ENCODE data around the gene ZFYVE28. TPM values are rescaled to one million over a fixed set of nuclear protein-coding genes. Genes with fewer than 3 reads are reported as not detected.
A peak's percentile ranks its signal among the peaks of the same experiment; 100 is the strongest.

Gene ZFYVE28
- total RNA-seq, 5 donors from 2014 or later (not counting 1 experiment from before 2014, with no cell fraction given) = 33.4 to 56.2 (median 45.4) TPM

DNA sequence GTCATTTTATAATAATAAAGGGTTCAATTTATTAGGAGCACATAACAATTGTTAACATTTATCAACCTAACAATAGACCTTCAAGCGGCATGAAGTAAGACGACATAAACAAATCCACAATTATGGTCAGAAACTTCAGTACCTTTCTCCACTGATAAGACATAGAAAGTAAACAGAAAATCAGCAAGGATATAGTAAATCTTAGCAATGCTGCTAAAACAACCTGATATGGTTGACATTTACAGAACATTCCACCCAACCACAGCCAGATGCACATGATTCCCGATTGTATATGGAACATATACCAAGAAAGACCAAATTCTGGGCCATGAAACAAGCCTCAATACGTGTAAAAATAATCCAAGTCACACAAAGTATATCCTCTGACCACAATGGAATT is 71.3 kb downstream of the ZFYVE28 start:
- H3K36me3 ChIP-seq (ENCODE audit: control insufficient read depth in 2 of 2, extremely low read depth in 1 of 2, insufficient read depth in 1 of 2, low read length in 1 of 2) = peaks cover 0 to 5% of the 10 kb centered on the region in 2 donors

DNA sequence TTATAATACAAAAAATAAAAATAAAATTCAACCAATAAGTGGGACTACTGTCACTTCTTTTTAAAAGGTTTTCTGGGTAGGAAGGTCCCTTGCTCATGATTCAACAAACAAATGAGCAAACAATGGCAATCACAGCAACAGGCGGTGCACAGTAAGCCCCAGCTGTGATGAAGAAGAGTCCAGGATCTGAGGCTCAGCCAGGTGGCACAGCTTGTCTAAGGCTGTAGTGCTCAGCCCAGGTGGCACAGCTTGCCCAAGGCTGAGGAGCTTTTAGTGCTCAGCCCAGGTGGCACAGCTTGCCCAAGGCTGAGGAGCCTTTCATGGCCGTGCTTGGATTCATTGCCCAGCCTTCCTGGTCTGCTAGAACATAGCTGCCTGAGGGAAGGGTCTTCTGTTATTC is 75.0 kb downstream of the ZFYVE28 start:
- Mint-ChIP-seq H3K27me3 (no peaks in the 10 kb centered on the region), H3K4me3 (no peak overlapping the region), H3K27ac (no peak overlapping the region), H3K36me3 (peaks cover 30% of the 10 kb centered on the region), H3K4me1 (peaks cover 12% of the 10 kb centered on the region in 3 donors), H3K9me3 (peaks cover 5 to 11% (median 6%) of the 10 kb centered on the region in 3 donors)
- ATAC-seq (replicated peaks in 1 of 4) = no peak
- 83% methylated on average over 2 of the region's 2 CpGs for WGBS (ENCODE audit: insufficient coverage)
- Histone ChIP-seq H3K9me3 (no peaks in the 10 kb centered on the region), H3K4me3 (ENCODE audit: control insufficient read depth in 1 of 2, extremely low read depth in 1 of 2, low read length in 1 of 2) (no peak overlapping the region), H3K27me3 (replicated peaks in 1 of 2; ENCODE audit: control insufficient read depth in 2 of 2, extremely low read depth in 1 of 2, insufficient read depth in 2 of 2, low read length in 1 of 2) (no peaks in the 10 kb centered on the region), H3K27ac (ENCODE audit: low read length) (no peak overlapping the region), H3K4me1 (ENCODE audit: control insufficient read depth in 1 of 2, extremely low read depth in 1 of 2, insufficient read depth in 2 of 2, low read length in 2 of 2) (no peaks in the 10 kb centered on the region), H3K36me3 (ENCODE audit: control insufficient read depth in 2 of 2, extremely low read depth in 1 of 2, insufficient read depth in 1 of 2, low read length in 1 of 2) (peaks cover 4 to 20% of the 10 kb centered on the region in 2 donors)
- ChIA-PET CTCF (interaction anchor here in 1 of 2 donors (1.0 kb wide), 1 partner anchor 81 kb away, joined by 3 read pairs; the partner anchor contains the start of gene MXD4), POLR2A (no interaction called here)
- DNase-seq = peak in 2 of 35 experiments; percentile 5 to 8

More for the DNA sequence above, 71.3 kb downstream of the ZFYVE28 start:
- H3K27me3 Mint-ChIP-seq = no peaks in the 10 kb centered on the region
- H3K9me3 ChIP-seq = no peaks in the 10 kb centered on the region
- ATAC-seq (replicated peaks in 1 of 4) (no peak), DNase-seq (no peak)
- no peaks in the 10 kb centered on the region for H3K4me1 ChIP-seq (ENCODE audit: control insufficient read depth in 1 of 2, extremely low read depth in 1 of 2, insufficient read depth in 2 of 2, low read length in 2 of 2)
- peak overlapping the region; percentile 17 to 37 for H3K27ac Mint-ChIP-seq
- peaks cover 12 to 16% (median 16%) of the 10 kb centered on the region in 3 donors for H3K4me1 Mint-ChIP-seq
- H3K4me3 Mint-ChIP-seq = no peak overlapping the region
- peaks cover 5 to 11% (median 6%) of the 10 kb centered on the region in 3 donors for H3K9me3 Mint-ChIP-seq
- no CpG with 5 or more reads among the region's 4 CpGs for WGBS (ENCODE audit: insufficient coverage)
- H3K4me3 ChIP-seq (ENCODE audit: control insufficient read depth in 1 of 2, extremely low read depth in 1 of 2, low read length in 1 of 2) = no peak overlapping the region
- no peak overlapping the region for H3K27ac ChIP-seq (ENCODE audit: low read length)
- no peaks in the 10 kb centered on the region for H3K27me3 ChIP-seq (replicated peaks in 1 of 2; ENCODE audit: control insufficient read depth in 2 of 2, extremely low read depth in 1 of 2, insufficient read depth in 2 of 2, low read length in 1 of 2)
- ChIA-PET CTCF (no interaction called here), POLR2A (no interaction called here)
- peaks cover 19% of the 10 kb centered on the region for H3K36me3 Mint-ChIP-seq

DNA sequence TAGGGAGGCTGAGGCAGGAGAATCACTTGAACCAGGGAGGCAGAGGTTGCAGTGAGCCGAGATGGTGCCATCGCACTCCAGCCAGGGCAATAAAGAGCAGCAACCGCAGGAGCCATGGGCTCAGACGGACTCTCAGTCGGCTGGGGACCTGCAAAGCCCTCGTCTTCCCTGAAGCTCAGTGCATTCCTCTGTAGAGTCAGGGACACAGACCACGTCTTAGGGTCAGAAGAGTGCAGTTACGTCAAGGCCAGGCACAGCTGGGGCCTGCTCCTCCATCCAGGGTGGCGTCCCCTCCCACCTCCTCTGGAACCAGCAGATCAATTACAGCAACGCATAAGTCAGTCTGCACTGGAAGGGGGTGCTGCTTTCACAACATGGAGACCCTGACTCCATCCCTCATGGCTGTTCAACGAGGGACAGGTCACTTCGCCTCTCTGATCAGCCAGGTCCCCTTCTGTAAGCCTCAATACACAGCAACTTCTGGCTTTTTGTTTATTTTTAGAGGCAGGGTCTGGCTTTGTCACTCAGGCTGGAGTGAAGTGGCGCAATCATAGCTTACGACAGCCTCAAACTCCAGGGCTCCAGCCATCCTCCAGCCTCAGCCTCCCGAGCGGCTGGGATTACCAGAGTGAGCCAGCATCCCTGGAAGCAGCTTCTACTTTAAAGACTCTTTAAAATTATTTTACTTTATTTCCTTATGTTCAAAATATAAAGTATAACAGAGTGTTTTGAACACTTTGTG is 76.4 kb downstream of the ZFYVE28 start:
- H3K27me3 ChIP-seq (replicated peaks in 1 of 2; ENCODE audit: control insufficient read depth in 2 of 2, extremely low read depth in 1 of 2, insufficient read depth in 2 of 2, low read length in 1 of 2) = no peaks in the 10 kb centered on the region
- DNase-seq (peak in 2 of 35 experiments; percentile 4 to 13), ATAC-seq (replicated peaks in 1 of 4) (no peak)
- CTCF ChIA-PET = no interaction called here
- H3K36me3 Mint-ChIP-seq = peaks cover 31% of the 10 kb centered on the region
- H3K27ac ChIP-seq (ENCODE audit: low read length) = no peak overlapping the region
- peaks cover under 1 to 2% (median 2%) of the 10 kb centered on the region in 3 donors for H3K4me1 Mint-ChIP-seq
- H3K27me3 Mint-ChIP-seq = no peaks in the 10 kb centered on the region
- WGBS (ENCODE audit: insufficient coverage) = 86% methylated on average over 11 of the region's 16 CpGs
- no peak overlapping the region for H3K4me3 ChIP-seq (ENCODE audit: control insufficient read depth in 1 of 2, extremely low read depth in 1 of 2, low read length in 1 of 2)
- H3K27ac Mint-ChIP-seq = no peak overlapping the region
- peaks cover 3 to 8% (median 5%) of the 10 kb centered on the region in 3 donors for H3K9me3 Mint-ChIP-seq
- no peaks in the 10 kb centered on the region for H3K9me3 ChIP-seq
- POLR2A ChIA-PET = interaction anchor here in 1 of 2 donors (0.7 kb wide), 1 partner anchor 111 kb away, joined by 11 read pairs; no protein-coding TSS in a partner anchor
- H3K4me3 Mint-ChIP-seq = no peak overlapping the region
- peaks cover 4 to 22% of the 10 kb centered on the region in 2 donors for H3K36me3 ChIP-seq (ENCODE audit: control insufficient read depth in 2 of 2, extremely low read depth in 1 of 2, insufficient read depth in 1 of 2, low read length in 1 of 2)
- H3K4me1 ChIP-seq (ENCODE audit: control insufficient read depth in 1 of 2, extremely low read depth in 1 of 2, insufficient read depth in 2 of 2, low read length in 2 of 2) = no peaks in the 10 kb centered on the region

- H3K27me3 ChIP-seq (replicated peaks in 1 of 2; ENCODE audit: control insufficient read depth in 2 of 2, extremely low read depth in 1 of 2, insufficient read depth in 2 of 2, low read length in 1 of 2) = no peaks in the 10 kb centered on the region
- no peaks in the 10 kb centered on the region for H3K27me3 Mint-ChIP-seq
- no peak overlapping the region for H3K27ac Mint-ChIP-seq
- ATAC-seq (replicated peaks in 1 of 4) (no peak), DNase-seq (peak in 2 of 35 experiments; percentile 3 to 22)
- peaks cover 4 to 24% of the 10 kb centered on the region in 2 donors for H3K36me3 ChIP-seq (ENCODE audit: control insufficient read depth in 2 of 2, extremely low read depth in 1 of 2, insufficient read depth in 1 of 2, low read length in 1 of 2)
- H3K4me1 Mint-ChIP-seq = peaks cover 0 to 2% (median 0%) of the 10 kb centered on the region in 3 donors
- no peaks in the 10 kb centered on the region for H3K9me3 ChIP-seq
- H3K4me1 ChIP-seq (ENCODE audit: control insufficient read depth in 1 of 2, extremely low read depth in 1 of 2, insufficient read depth in 2 of 2, low read length in 2 of 2) = no peaks in the 10 kb centered on the region
- no peak overlapping the region for H3K4me3 Mint-ChIP-seq
- POLR2A ChIA-PET = interaction anchor here in 1 of 2 donors (0.7 kb wide), 1 partner anchor 112 kb away, joined by 11 read pairs; no protein-coding TSS in a partner anchor
- H3K4me3 ChIP-seq (ENCODE audit: control insufficient read depth in 1 of 2, extremely low read depth in 1 of 2, low read length in 1 of 2) = no peak overlapping the region
- H3K9me3 Mint-ChIP-seq = peaks cover 3 to 7% (median 5%) of the 10 kb centered on the region in 3 donors
- H3K27ac ChIP-seq (ENCODE audit: low read length) = no peak overlapping the region
- CTCF ChIA-PET = no interaction called here
- WGBS (ENCODE audit: insufficient coverage) = 90% methylated on average over 24 of the region's 28 CpGs
- H3K36me3 Mint-ChIP-seq = peaks cover 33% of the 10 kb centered on the region
Measured at GRCh38 chr4:2341261-2341841, 77.1 kb downstream of the ZFYVE28 start.

- no peaks in the 10 kb centered on the region for H3K4me1 ChIP-seq (ENCODE audit: control insufficient read depth in 1 of 2, extremely low read depth in 1 of 2, insufficient read depth in 2 of 2, low read length in 2 of 2)
- ChIA-PET POLR2A (interaction anchor here in 1 of 2 donors (0.6 kb wide), 1 partner anchor 113 kb away, joined by 4 read pairs; no protein-coding TSS in a partner anchor), CTCF (no interaction called here)
- WGBS (ENCODE audit: insufficient coverage) = 98% methylated on average over 25 of the region's 27 CpGs
- peaks cover 0 to 2% (median 0%) of the 10 kb centered on the region in 3 donors for H3K4me1 Mint-ChIP-seq
- ATAC-seq (replicated peaks in 1 of 4) (no peak), DNase-seq (peak in 1 of 35 experiments; percentile 7)
- no peaks in the 10 kb centered on the region for H3K9me3 ChIP-seq
- H3K4me3 Mint-ChIP-seq = no peak overlapping the region
- H3K27ac ChIP-seq (ENCODE audit: low read length) = no peak overlapping the region
- H3K36me3 ChIP-seq (ENCODE audit: control insufficient read depth in 2 of 2, extremely low read depth in 1 of 2, insufficient read depth in 1 of 2, low read length in 1 of 2) = peaks cover 4 to 24% of the 10 kb centered on the region in 2 donors
- no peak overlapping the region for H3K27ac Mint-ChIP-seq
- H3K27me3 Mint-ChIP-seq = no peaks in the 10 kb centered on the region
- peaks cover 3 to 5% (median 4%) of the 10 kb centered on the region in 3 donors for H3K9me3 Mint-ChIP-seq
- peaks cover 36% of the 10 kb centered on the region for H3K36me3 Mint-ChIP-seq
- H3K4me3 ChIP-seq (ENCODE audit: control insufficient read depth in 1 of 2, extremely low read depth in 1 of 2, low read length in 1 of 2) = no peak overlapping the region
- no peaks in the 10 kb centered on the region for H3K27me3 ChIP-seq (replicated peaks in 1 of 2; ENCODE audit: control insufficient read depth in 2 of 2, extremely low read depth in 1 of 2, insufficient read depth in 2 of 2, low read length in 1 of 2)
Measured at GRCh38 chr4:2340272-2341061, 78.0 kb downstream of the ZFYVE28 start.
